GM21529 (cell line): ENCODE results near the gene FOXB2.
"Not testable (repeated sequence)": the region's sequence is repeated elsewhere in the genome, so short reads cannot be mapped to it uniquely, and the experiment has no call there.

ENCODE experiments used
- ATAC-seq: cut with Tn5 transposase; IDR thresholded peaks from one replicate; pipeline ENCODE4 v1.9.1; 2021; ENCODE audit not compliant: unreplicated experiment

Gene FOXB2

DNA sequence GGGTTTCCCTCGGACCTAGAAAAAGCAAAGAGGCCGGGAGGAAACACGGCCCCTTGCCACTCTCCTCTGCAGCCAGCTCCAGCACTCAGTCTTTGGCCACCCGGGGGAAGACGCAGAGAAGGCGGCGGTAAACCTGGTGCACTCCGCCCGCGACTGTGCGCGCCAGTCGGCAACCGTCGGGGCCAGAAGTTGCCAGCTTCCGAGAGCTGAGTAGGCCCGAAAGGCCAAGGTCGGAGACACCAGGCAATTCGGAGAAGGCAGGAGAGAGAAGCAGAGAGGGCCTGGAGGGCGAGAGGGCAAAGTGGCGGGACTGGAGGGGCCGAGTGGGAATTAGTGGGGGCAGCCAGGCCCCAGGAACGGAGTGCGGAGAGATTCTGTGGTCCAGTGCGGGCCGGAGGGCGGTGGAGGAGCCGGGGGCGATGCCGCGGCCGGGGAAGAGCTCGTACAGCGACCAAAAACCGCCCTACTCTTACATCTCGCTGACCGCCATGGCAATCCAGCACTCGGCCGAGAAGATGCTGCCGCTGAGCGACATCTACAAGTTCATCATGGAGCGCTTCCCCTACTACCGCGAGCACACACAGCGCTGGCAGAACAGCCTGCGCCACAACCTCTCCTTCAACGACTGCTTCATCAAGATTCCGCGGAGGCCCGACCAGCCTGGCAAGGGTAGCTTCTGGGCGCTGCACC lies at the start of gene FOXB2:
FOXB2 (plus strand) TSS at position 420 of the 690 bp plus-strand sequence; CDS start at position 420, 0 bp downstream.
- no peak for ATAC-seq

DNA sequence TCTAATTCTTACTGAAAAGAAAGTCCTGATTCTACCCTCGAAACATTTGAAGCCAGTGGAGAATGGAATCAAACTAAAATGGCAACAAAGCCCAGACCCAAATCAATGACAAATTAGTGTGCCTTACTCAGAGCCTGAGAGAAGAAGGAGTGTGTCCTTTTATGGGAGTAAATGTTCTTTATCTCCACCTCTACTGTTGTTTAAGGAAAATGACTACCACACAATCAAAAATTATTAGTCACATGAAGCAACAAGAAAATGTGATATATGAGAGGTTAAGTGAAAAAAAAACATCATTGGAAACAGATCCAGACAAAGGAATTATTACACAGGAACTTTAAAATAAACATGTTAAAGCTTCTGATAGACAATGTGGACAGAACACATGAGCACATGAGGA lies 49.7 kb upstream of the FOXB2 start:
- ATAC-seq, result no peak

DNA sequence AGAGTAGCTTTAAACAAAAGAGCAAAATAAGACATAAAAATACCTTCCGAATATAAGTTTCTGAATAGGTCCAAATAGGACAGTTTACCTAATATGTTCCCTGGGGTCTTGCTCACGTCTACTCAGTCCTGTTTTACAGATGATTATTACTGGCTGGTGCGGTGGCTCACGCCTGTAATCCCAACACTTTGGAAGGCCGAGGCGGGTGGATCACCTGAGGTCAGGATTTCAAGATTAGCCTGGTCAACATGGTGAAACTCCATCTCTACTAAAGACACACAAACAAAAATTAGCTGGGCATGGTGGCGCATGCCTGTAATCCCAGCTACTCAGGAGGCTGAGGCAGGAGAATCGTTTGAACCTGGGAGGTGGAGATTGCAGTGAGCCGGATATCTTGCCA lies 40.6 kb upstream of the FOXB2 start:
- ATAC-seq, result not testable (repeated sequence)

DNA sequence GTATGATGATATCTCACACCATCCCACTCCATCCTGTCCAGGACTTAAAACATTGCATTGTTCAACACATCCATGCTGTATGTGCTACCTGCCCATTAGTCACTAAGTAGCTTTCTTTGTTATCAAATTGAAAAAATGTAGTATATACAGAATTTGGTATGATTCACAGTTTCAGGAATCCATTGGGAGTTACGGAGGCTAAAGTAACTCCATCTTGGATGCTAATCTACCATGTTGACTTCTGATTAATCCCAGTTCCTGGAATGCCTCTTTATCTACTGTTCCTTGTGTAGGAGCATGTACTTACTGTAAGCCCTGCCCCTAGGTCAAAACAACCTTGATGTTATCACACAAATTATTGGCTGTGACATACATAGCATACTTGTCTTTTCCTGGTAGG lies 38.9 kb upstream of the FOXB2 start:
- no peak for ATAC-seq

- no peak for ATAC-seq
Observed at GRCh38 chr9:76984486-76984885, 35.0 kb upstream of the FOXB2 start.

DNA sequence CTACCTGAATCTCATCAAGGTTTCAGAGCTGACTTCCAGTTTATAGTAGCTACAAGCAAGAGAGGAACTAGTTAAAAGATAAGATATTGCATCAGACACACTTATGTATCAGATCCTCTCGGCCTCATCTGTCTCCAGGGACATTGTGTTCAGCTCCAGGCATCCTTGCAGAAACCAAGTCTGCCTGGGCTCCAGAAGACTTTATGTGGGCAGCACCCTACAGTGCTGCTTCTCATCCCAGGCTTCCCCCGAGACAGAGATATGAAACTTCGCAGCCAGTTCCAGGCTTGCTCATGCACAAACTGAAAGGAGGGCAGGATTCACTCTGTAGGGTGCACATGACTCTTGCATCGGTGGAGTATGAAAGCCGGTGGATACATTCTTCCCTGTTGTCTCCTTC lies 33.9 kb upstream of the FOXB2 start:
- no peak for ATAC-seq

- ATAC-seq, result peak; percentile 51
Observed at GRCh38 chr9:76987594-76988200, 31.8 kb upstream of the FOXB2 start.

DNA sequence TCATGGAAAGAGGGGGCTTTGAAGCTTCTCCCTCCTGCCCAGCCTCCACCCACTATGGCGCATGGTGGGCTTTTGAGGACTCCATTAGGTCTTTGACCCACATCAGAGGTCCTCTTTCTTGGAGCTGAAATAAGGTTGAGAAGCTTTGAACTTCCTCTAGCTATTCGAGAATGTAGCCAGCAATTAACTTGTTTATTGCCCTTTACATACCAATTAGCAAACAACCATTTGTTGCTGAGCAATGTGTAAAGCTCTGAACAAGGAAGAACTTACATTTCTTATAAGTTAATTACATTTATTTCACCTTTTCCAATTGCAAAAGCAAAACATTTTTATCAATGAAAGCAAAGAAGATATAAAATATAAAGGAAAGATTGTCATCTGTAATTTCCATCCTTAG lies 30.5 kb upstream of the FOXB2 start:
- no peak for ATAC-seq

DNA sequence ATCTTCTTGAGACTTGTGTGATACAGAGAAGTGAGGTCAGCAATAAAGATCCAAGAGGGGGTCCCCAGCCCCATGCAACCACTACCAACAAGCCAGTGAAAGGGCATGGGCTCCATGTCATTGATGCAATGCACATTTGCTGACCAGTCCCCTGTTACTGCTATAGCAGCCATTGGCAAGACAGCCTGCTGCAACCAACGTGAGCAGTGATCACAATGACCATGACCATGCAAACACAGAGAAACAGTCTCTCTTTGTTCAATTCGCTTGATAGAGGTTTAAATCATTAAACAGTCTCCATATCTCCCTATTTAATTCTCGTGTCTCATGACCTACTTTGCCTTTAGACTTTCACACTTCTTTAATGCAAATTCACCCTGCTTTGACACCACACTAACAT lies 30.0 kb upstream of the FOXB2 start:
- ATAC-seq, result no peak

DNA sequence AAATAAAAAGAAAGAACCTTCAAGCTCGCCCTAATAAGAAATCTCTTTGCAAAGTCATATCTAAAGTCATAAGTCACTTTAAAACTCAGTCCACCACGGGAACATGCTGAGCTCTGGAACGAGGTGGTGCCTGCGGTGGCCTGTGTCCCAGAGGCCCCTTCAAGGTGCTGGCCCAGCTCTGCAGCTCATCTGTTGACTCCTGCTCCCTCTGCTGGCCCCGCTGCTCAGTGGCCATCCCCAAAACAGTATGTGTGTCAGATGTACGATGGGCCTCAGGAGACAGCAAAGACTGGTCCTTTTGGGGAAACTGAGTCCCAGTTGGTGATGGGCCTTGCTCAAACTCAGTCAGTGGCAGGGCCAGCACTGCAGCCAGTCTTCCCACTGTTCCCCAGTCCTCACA lies 22.8 kb upstream of the FOXB2 start:
- ATAC-seq, result no peak

- no peak for ATAC-seq
Observed at GRCh38 chr9:76999261-76999660, 20.2 kb upstream of the FOXB2 start.

GRCh38 chr9:77000330-77000729 lies 19.1 kb upstream of the FOXB2 start:
- ATAC-seq, result no peak

- ATAC-seq, result no peak
Observed at GRCh38 chr9:77003366-77003765, 16.1 kb upstream of the FOXB2 start.

DNA sequence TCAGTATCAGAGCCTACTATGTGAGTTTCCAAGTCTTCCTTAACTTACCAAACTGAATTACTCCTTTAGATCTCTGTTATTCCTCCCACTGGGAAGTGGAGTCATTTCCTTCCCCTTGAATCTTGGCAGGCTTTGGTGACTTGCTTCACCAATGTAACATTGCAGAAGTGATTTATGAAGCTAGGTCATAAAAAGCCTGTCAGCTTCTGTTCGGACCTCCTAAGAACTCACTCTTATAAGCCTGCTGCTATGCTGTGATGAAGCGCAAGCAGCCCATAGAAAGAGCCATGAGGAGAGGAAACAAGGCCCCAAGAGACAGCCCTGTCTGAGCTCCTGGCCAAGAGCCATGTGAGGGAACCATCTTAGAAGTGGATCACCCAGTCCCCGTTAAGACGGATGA lies 14.2 kb upstream of the FOXB2 start:
- ATAC-seq, result no peak

DNA sequence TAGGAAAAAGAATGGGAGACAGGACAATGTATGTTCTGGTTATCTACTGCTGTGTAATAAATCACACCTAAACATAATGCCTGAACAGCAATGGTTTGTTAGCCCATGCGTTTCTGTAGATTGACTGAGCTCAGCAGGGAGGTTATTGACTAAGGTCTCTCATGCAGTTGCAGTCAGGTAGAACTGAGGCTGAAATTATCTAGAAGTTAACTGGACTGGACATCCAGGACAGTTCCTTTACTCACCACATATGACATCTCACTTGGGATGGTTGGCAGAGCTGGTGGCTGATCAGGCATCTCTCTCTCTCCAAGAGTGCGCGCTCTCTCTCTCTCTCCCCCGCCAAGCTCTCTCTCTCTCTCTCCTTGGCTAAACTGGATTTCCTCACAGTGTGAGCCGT lies 8.9 kb upstream of the FOXB2 start:
- ATAC-seq, result no peak

DNA sequence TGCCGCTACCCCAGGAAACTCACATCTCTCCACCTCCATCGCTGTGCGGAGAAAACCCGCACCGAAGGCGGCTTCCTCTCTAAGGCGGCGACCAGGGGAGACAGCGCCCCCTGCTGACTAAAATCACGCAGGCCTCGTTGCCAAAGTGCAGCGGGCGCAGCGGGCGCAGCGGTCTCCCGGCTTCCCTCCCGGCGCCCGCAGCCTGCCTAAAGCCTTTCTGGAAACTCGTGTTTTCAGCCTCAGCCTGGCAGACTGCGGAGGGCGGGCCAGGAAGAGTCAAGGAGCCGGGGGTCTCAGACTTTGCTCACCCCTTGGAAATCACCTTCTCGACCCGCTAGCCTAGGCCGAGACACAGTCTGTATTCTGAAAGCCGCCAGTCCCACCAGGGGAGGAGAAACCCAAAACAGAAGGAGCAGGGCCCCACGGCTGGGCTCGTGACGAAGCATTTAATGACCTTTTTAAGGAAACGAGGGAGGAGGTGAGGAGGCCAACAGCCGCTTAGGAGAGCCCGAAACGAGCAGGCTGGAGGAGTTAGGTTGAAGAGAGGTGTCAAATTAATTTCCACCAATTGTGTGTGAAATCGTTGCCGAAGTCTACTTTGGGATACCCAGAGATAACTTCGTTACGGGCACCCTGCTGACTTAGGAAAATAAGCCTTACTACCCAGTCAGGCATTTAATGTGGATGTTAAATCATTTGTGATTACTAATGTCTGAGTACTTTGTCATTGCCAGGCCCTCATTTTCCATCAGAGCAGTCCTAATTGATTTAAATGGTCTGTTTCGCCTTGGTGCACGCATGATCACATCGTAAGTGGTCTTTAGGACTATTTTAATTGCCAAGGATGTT lies 7.3 kb upstream of the FOXB2 start:
- ATAC-seq, result peak; percentile 95

GRCh38 chr9:77013206-77013931 lies 6.1 kb upstream of the FOXB2 start:
- no peak for ATAC-seq

DNA sequence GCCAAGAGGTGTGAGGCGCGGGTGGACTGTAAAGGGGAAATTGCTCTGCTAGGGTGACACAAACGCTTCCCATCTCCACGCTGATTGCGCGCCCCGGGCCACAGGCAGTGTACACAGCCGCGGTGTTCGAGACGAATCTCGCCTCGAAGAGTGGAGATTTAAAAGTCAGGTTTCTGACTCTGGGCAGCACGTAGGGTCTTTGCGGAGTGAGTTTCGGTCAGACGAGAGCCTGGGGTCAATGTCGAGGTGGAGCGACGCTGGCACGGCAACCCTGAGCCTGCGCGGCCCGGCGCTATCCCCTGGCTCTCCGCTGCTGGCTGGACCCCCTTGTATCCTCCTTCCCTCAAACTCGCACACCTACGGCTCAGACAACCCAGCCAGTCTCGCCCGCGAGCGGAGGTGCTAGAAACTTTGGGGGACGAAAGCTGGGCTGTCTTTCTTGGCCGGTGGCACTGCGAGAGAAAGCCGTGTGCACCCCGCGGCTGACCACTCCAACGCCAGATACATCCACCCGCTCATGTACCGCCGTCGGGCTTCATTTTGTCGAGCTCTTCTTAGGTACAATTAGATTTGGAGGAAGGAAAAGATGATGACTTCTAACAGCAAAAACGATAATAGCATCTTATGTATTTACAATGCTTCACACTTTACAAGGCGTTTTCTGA lies 5.4 kb upstream of the FOXB2 start:
- ATAC-seq, result no peak

DNA sequence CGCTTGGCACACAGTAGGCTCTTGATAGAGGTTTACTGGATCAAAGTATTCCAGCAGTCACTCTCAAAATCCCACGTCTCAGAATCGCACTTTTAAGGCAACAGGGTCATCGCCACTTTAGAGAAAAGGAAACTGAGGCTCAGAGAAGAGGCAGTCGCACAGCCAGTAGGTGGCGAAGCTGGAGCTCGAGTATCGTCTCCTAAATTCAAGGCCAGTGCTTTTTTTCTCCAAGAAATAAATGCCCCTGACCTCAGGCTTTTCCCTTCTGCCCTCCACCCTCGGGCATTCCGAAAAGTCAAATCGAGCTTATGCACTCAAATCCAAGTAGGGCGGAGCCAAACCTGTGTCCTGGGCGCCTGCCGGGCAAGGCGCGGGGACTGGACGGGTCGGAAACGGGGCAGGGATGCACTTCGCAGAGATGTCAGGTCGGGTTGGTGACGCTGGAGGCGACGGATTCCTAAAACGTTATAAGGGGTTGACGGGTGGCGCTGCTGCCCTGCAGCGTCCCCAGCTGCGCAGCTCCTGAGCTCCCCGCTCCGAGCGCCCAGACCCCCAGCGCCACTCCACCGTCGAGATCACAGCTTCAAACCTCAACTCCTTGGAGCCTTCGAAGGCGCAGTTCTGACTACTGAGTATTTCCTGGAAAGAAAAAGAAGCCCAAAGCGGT lies 4.7 kb upstream of the FOXB2 start:
- no peak for ATAC-seq

GRCh38 chr9:77015327-77016048 lies 4.0 kb upstream of the FOXB2 start:
- no peak for ATAC-seq
